GM12801 (cell line): Measurements from ENCODE around the gene PRSS33.

Source experiments
- TF ChIP-seq, protein P1 (sequence below): IDR thresholded peaks from one replicate; pipeline ENCODE4 v1.5.1; 2011; ENCODE audit warnings: control low read depth; ENCODE audit not compliant: insufficient read length; ENCODE audit errors: extremely low read depth

Gene PRSS33, protein sequence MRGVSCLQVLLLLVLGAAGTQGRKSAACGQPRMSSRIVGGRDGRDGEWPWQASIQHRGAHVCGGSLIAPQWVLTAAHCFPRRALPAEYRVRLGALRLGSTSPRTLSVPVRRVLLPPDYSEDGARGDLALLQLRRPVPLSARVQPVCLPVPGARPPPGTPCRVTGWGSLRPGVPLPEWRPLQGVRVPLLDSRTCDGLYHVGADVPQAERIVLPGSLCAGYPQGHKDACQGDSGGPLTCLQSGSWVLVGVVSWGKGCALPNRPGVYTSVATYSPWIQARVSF

DNA sequence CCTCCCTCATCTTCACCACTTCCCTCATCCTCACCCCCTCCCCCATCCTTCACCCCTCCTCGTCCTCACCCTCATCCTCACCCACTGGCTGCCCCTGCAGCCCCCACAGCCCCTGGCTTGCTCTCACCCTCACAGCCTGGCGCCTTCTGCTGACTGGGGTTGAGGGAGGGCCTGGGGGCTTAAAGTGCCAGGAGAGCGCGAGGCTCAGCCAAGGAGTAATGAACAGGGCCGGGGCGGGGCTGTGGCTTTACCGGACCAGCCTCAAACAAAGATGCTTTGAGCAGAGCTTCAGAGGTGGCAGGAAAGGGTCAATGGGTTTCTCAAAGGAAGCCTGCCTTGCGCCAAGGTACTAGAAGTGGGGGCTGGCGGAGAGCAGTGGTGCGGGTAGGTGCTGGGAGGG, at the start of gene PRSS33:
Gene PRSS33, minus strand, starts transcription at position 155 of the 400 bp plus-strand sequence. CDS start 1,013 bp downstream, outside the sequence.
- TF ChIP-seq, protein P1, sequence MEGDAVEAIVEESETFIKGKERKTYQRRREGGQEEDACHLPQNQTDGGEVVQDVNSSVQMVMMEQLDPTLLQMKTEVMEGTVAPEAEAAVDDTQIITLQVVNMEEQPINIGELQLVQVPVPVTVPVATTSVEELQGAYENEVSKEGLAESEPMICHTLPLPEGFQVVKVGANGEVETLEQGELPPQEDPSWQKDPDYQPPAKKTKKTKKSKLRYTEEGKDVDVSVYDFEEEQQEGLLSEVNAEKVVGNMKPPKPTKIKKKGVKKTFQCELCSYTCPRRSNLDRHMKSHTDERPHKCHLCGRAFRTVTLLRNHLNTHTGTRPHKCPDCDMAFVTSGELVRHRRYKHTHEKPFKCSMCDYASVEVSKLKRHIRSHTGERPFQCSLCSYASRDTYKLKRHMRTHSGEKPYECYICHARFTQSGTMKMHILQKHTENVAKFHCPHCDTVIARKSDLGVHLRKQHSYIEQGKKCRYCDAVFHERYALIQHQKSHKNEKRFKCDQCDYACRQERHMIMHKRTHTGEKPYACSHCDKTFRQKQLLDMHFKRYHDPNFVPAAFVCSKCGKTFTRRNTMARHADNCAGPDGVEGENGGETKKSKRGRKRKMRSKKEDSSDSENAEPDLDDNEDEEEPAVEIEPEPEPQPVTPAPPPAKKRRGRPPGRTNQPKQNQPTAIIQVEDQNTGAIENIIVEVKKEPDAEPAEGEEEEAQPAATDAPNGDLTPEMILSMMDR, result no peak

DNA sequence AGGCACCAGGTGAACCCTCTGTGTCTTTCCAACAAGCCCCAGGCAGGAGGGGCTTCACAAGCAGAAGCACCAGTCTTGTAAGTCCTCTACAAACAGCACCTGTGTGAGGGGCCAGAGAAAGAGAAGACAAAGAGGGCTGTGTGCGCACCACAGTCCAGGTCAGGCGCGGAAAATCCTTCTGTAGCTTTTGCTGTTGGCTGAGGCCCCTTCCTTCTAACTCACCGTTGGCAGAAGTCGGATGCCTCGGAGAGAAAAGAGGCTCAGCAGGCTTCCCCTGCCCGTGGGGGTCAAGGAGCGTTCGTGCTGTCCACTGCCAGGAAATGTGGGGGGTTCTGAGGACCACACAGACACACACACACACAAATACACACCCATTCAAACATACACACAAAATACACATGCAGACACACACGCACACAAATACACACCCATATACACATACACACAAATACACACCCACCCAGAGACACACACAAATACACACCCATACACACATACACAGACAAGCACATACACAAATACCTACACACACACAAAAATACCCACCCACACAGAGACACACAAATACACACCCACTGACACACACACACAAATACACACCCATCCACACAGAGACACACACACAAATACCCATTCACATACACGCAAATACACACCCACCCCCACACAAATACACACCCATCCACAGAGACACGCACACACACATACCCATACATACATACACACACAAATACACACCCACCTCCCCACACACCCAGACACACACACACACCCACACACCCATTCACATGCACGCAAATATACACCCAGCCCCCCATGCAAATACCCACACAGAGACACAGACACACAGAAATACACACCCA, 49.5 kb upstream of the PRSS33 start:
- TF ChIP-seq, protein P1, result no peak

DNA sequence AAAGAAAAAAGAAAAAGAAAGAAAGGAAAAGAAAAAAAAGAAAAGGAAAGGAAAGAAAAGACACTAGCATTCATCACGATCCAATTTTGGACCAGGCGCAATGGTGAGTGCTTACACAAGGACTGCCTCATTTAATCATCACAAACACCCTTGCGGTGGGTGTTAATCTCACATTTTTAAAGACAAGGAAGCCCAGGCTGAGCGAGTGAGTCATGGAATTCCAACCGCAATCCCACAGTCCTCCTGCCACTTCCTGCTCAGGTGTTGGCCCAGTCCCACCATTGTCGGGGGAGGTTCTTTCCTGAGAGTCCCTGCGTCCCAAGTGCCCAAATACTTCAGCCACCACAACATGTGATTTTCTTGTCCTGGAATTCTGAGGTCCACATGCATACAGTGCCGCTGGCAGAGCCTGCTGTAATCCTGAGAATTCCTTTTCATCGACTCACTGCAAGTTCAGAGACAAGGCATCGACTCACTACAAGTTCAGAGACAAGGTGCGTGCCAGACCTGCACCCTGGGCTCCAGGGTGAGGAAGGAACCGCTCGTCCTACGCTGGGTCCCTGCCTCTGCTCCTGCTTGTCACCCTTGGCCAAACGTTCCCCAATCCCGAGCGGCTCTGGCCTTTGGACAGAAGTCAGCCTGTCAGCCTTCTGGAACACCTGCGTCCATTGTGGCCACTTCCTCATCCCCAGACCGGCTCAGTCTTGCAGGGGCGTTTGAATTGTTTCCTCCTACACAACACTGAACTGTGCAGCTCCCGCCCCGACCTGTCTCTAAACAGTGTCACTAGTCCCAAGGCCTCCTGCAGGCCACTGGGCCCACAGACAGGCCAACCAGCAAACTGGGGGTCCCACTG, 48.5 kb upstream of the PRSS33 start:
- TF ChIP-seq, protein P1, result no peak

DNA sequence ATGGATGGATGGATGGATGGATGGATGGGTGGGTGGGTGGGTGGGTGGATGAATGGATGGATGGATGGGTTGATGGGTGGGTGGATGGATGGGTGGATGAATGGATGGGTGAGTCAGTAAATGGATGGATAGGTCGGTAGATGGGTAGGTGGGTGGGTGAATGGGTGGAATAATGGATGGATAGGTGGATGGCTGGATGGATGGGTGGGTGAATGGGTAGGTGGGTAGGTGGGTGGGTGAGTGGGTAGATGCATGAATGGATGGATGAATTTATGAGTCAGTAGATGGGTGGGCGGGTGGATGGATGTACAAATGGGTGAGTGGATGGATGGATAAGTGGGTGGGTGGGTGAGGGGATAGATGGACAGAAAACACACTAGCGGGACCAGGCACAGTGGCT, 47.6 kb upstream of the PRSS33 start:
- TF ChIP-seq, protein P1, result no peak

DNA sequence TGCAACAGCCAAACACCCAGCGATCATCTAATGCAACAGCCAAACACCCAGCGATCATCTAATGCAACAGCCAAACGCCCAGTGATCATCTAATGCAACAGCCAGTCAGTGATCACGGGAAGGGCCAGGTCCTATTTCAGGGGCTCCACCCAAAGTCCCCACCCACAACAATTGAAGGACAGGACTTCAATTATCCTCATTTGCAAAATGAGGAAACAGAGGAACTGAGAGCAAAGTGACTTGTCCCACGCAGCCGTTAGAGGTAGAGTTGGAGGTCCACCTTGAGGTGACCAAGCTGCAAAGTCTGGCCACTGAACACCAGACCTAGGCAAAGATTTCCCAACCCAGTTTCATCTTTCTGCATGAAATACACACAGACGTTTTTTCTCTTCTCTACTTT, 46.4 kb upstream of the PRSS33 start:
- TF ChIP-seq, protein P1, result no peak

DNA sequence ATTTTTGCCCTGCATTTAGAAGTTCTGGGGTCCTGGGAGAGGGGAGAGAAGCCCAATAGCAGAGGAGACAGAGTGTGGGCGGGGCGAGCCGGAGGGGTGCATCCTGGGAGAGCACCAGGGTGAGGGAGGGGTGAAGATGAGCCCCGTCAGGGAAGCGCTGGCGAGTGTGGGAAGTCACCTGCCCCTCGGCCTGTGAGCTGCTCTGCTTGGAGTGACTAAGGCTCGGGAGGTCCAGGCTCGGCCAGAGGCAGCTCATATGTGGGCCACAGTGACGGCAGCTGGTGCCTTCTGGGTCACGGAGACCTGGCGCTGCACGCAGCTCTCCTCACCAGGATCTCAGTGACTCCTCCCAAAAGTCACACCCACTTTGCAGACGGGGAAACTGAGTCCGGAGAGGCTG, 43.8 kb upstream of the PRSS33 start:
- TF ChIP-seq, protein P1, result no peak

DNA sequence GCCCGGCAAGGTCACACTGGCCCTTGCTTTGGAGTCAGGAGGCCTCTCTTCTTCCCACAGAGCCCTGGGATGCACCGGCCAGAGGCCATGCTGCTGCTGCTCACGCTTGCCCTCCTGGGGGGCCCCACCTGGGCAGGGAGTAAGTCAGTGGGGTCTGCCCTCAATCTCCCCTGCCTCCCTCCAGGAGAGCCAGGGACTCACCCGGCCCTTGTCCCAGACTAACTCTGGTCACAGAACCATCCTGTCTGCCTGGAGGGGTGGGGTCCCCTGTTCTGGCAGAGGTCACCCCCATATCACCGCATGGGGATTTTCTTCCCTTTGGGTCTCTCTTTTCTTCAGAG, 43.0 kb upstream of the PRSS33 start:
- TF ChIP-seq, protein P1, result no peak
